ENCODE data around the gene CENPP.

GRCh38 chr9:92663951-92664350, 338.2 kb downstream of the CENPP start:
- TF ChIP-seq CTCF (IDR thresholded peaks at IDR 0.05; ENCODE audit: low read length) (no peak), EZH2 (IDR thresholded peaks at IDR 0.05; ENCODE audit: borderline replicate concordance, low read length) (no peak)

All from OCI-LY1 (cell line).